Activated naive CD4-positive, alpha-beta T cell treated with anti-CD3 and anti-CD28 coated beads for 36 hours (primary cell): ENCODE results near the gene KIF18B. TPM values are rescaled to one million over a fixed set of nuclear protein-coding genes. Genes with fewer than 3 reads are reported as not detected.
A peak's percentile ranks its signal among the peaks of the same experiment; 100 is the strongest.

Experiments used
- CTCF ChIA-PET: fragments of 350-600 bp; sonication (Branson Sonifier 250); formaldehyde crosslinking; loops from one replicate; lab custom pipeline; 2021; ENCODE audit warnings: antibody characterized with exemption; lab: Charles Lee
- DNase-seq: peaks from one replicate; pipeline ENCODE4 v3.0.0-alpha.2; 2020
- H3K27ac Mint-ChIP-seq: one replicate; pipeline ENCODE4 v1.8.0; 2021; ENCODE audit warnings: mild to moderate bottlenecking, mixed read lengths
- H3K27me3 Mint-ChIP-seq: one replicate; pipeline ENCODE4 v1.8.0; 2021; ENCODE audit warnings: low read depth, mixed read lengths
- H3K36me3 Mint-ChIP-seq: one replicate; pipeline ENCODE4 v1.8.0; 2021; ENCODE audit warnings: low read depth, mixed read lengths
- H3K4me1 Mint-ChIP-seq: one replicate; pipeline ENCODE4 v1.8.0; 2021; ENCODE audit warnings: low read depth, mixed read lengths
- H3K4me3 Mint-ChIP-seq: one replicate; pipeline ENCODE4 v1.8.0; 2021; ENCODE audit warnings: mild to moderate bottlenecking, moderate library complexity, mixed read lengths
- H3K9me3 Mint-ChIP-seq: one replicate; pipeline ENCODE4 v1.8.0; 2021; ENCODE audit warnings: mixed read lengths
- intact Hi-C: fragments of 100-400 bp; cut with micrococcal nuclease; formaldehyde crosslinking; loops from one replicate; pipeline ENCODE4 v1.15.1; 2023
- microRNA-seq: library from miRNA; unstranded; fragments of <30 nt; microRNA quantifications from one replicate; pipeline ENCODE4 v1.2.0, GENCODE V29; 2022; ENCODE audit warnings: borderline microRNAs expressed, borderline replicate concordance
- total RNA-seq, 2 experiments: library from RNA; stranded (reverse); gene quantifications; one replicate each; pipeline ENCODE4 v1.2.3, GENCODE V29; 2021

KIF18B gene
- total RNA-seq, 2 experiments from 2014 or later = 54.9 to 55.4 TPM

DNA sequence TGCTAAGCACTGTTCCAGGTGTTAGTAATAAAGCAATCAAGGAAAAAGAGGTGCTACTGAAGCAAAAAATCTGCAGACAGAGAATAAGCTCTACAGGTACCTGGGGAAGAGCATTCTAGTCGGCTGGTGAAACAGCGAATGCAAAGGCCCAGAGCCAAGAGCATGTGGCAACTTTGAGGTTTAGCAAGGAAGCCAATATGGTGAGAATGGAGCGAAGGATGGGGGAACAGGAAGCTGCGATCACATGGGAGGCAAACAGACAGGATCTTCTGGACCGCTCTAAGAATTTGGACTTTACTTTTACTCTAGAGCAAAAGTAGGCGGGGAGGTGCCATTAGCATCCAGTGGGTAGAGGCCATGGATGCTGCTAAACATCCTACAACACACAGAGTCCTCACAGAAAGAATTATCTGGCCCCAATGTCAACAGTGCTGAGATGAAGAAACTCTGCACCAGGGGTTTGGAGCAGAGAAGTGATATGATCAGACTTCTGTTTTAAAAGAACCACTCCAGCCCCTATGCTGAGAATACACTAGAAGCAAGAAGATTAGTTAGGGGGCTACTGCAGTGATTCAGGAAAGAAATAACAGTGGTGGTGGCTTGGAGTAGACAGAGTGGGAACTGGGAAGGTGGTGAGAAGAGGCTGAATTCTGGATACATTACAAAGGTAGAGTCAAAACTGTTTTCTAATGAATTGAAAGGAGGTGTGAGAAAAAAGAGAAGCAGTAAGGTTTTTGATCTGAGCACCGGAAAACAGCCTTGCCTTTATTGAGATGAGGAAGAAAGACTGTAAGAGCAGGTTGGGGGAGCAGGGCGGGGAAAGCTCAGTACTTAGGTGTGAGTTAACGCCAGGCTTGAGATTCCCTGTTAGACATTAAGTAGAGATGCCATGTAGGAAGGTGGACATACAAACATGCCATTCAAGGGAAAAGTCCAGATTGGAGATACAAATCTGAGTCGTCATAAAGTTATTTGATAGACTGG is 59.3 kb downstream of the KIF18B start:
- CTCF ChIA-PET = no interaction called here
- Mint-ChIP-seq H3K27ac (no peak overlapping the region), H3K4me3 (no peak overlapping the region), H3K36me3 (peaks cover 25% of the 10 kb centered on the region), H3K27me3 (no peaks in the 10 kb centered on the region), H3K9me3 (no peaks in the 10 kb centered on the region), H3K4me1 (peaks cover 19% of the 10 kb centered on the region)
- intact Hi-C loops = no loop called here
- peak; percentile 20 for DNase-seq

DNA sequence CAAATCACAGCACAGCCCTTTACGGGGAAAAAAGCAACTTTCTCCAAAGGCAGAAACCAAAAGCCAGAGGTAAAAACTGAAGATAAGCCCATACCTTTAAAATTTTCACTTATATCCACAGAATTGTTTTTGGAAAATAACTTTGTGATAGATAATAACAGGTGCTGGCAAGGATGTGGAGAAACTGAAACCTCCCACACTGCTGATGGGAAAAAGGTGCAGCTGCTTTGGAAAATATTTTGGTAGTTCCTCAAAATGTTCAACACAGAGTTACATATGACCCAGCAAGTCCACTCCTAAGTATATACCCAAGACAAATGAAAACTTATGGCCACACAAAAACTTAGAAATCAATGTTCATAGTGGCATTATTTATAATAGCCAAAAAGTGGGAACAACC is 60.6 kb downstream of the KIF18B start:
- peak overlapping the region; percentile 2 for H3K27ac Mint-ChIP-seq
- CTCF ChIA-PET = no interaction called here
- no peak for DNase-seq
- H3K9me3 Mint-ChIP-seq = no peaks in the 10 kb centered on the region
- H3K4me3 Mint-ChIP-seq = no peak overlapping the region
- H3K4me1 Mint-ChIP-seq = peaks cover 18% of the 10 kb centered on the region
- H3K27me3 Mint-ChIP-seq = no peaks in the 10 kb centered on the region
- intact Hi-C loops = no loop called here
- peaks cover 32% of the 10 kb centered on the region for H3K36me3 Mint-ChIP-seq

DNA sequence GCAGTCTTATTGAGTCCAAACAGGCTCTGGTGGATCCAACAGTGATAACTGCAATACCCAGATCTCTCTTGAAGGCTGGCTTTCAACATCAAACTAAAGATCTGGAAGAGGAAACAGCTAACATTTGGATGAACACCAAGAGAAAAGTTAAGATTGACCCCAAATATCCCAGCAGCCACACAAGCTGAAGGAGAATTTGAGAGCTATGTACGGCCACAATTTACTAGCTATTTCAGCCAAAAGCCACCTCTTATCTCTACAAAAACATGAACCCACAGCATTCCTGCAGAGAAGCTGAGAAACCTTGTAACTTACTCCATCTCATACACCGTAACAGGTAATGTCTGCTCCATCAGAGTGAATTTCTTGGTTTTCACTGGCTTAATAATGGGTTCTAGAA is 62.6 kb downstream of the KIF18B start:
- Mint-ChIP-seq H3K4me3 (no peak overlapping the region), H3K27ac (no peak overlapping the region), H3K36me3 (peaks cover 28% of the 10 kb centered on the region), H3K4me1 (peaks cover 8% of the 10 kb centered on the region), H3K27me3 (no peaks in the 10 kb centered on the region), H3K9me3 (no peaks in the 10 kb centered on the region)
- no peak for DNase-seq
- CTCF ChIA-PET = interaction anchor here (0.6 to 1.6 kb wide), 3 partner anchors 18 to 339 kb away, joined by 3 read pairs; no protein-coding TSS in a partner anchor
- intact Hi-C loops = no loop called here

DNA sequence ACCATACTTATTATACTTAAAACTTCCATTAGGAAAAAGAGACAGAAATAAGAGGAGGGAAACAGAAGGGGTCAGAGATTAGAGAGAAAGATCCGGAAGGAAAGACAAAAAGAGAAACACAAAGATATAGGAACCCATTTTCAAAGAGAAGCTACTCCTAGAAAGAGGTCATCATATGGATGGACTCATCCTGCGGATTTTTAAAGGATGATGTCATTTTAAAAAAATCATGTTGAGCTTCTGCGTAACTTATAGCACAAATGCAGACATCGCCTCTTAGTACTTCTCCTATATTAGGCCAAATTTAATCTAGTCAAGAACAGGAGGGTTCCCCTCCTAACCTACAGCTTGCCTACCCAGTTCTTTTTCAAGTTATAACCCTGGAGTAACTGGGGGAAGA is 66.4 kb downstream of the KIF18B start:
- no peak overlapping the region for H3K4me3 Mint-ChIP-seq
- H3K27ac Mint-ChIP-seq = no peak overlapping the region
- H3K27me3 Mint-ChIP-seq = no peaks in the 10 kb centered on the region
- H3K4me1 Mint-ChIP-seq = no peaks in the 10 kb centered on the region
- intact Hi-C loops = no loop called here
- no peak for DNase-seq
- H3K9me3 Mint-ChIP-seq = no peaks in the 10 kb centered on the region
- H3K36me3 Mint-ChIP-seq = peaks cover 33% of the 10 kb centered on the region
- CTCF ChIA-PET = interaction anchor here (0.7 to 1.4 kb wide), 5 partner anchors 9 to 118 kb away, joined by 3 to 7 read pairs (median 3); no protein-coding TSS in a partner anchor

DNA sequence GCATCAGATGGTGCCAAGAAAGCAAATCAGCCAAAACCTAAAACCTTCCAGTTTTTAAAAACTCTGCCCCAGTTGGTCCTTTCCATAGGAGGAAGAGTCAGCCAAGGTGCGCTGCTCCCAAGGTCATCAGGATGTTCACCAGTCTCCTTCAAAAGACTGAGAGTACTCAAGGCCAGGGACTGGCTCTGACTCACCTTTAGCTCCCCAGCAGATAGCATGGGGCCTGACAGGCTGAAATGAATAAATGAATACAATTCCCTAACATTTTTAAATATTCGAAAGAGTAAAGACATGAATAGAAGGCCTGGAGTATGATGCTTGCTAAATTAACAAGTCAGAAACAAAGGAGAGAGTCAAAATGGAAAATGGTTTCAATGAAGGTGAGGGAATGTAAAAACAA is 67.5 kb downstream of the KIF18B start:
- CTCF ChIA-PET = interaction anchor here (0.6 to 3.1 kb wide), 2 partner anchors 12 to 23 kb away, joined by 3 to 11 read pairs; no protein-coding TSS in a partner anchor
- Mint-ChIP-seq H3K4me1 (no peaks in the 10 kb centered on the region), H3K27me3 (no peaks in the 10 kb centered on the region), H3K9me3 (no peaks in the 10 kb centered on the region), H3K27ac (no peak overlapping the region), H3K36me3 (peaks cover 33% of the 10 kb centered on the region), H3K4me3 (no peak overlapping the region)
- DNase-seq = no peak
- intact Hi-C loops = no loop called here

- CTCF ChIA-PET = interaction anchor here (0.6 to 3.1 kb wide), 5 partner anchors 11 to 141 kb away, joined by 3 to 11 read pairs (median 3); no protein-coding TSS in a partner anchor
These were observed 68.2 kb downstream of the KIF18B start for GRCh38 chr17:44879376-44879775.

GRCh38 chr17:44878627-44879221 is 68.8 kb downstream of the KIF18B start:
- Mint-ChIP-seq H3K27ac (no peak overlapping the region), H3K9me3 (no peaks in the 10 kb centered on the region), H3K4me3 (no peak overlapping the region), H3K36me3 (peaks cover 31% of the 10 kb centered on the region), H3K27me3 (no peaks in the 10 kb centered on the region), H3K4me1 (no peaks in the 10 kb centered on the region)
- CTCF ChIA-PET = interaction anchor here (0.8 to 3.1 kb wide), 6 partner anchors 10 to 141 kb away, joined by 3 to 11 read pairs (median 3); no protein-coding TSS in a partner anchor
- DNase-seq = peak; percentile 50
- intact Hi-C loops = no loop called here

More at GRCh38 chr17:44879376-44879775, 68.2 kb downstream of the KIF18B start:
- Mint-ChIP-seq H3K27ac (no peak overlapping the region), H3K4me1 (no peaks in the 10 kb centered on the region), H3K27me3 (no peaks in the 10 kb centered on the region), H3K9me3 (no peaks in the 10 kb centered on the region), H3K4me3 (no peak overlapping the region), H3K36me3 (peaks cover 29% of the 10 kb centered on the region)
- DNase-seq = no peak
- intact Hi-C loops = no loop called here

DNA sequence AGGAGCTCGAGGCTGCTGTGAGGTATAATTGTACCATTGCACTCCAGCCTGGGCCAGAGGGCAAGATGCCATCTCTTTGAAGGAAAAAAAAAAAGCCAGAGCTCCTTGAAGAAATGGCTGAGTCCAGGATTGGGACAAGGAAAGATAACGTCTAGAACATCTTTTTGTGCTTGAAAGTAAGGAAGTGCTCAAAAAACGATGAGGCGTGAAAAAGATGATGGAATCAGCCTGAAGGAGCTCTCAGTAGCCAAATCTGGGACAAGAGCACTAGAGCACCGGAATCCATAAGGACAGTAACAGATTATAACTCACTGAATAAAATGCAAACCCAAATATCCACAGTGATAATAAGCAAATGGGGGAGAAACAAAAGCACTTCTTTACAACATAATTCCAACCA is 70.5 kb downstream of the KIF18B start:
- no peak for DNase-seq
- intact Hi-C loops = no loop called here
- Mint-ChIP-seq H3K9me3 (no peaks in the 10 kb centered on the region), H3K4me3 (no peak overlapping the region), H3K27me3 (no peaks in the 10 kb centered on the region), H3K27ac (no peak overlapping the region), H3K4me1 (no peaks in the 10 kb centered on the region), H3K36me3 (peaks cover 22% of the 10 kb centered on the region)
- CTCF ChIA-PET = interaction anchor here (1.1 to 3.1 kb wide), 4 partner anchors 9 to 102 kb away, joined by 3 to 11 read pairs (median 4); no protein-coding TSS in a partner anchor

DNA sequence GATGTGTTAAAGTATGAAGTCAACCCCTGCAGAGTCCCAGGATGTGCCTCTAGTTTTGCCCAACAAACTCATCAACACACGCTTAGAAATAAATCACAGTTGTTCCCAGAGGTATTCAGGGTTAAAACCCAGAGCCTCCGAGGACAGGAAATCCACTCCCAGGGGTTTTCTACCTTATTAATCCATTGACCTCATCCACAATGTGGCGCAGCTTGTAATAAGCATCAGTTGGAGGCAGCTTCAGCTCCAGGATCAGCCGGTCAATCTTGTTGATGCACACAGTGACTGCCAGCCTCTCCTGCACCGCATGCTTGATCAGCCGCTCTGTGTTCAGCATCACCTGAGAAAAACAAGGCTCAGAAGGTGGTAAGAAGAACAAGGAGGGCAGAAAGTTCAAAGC is 71.8 kb downstream of the KIF18B start:
- CTCF ChIA-PET = no interaction called here
- no peak for DNase-seq
- H3K9me3 Mint-ChIP-seq = no peaks in the 10 kb centered on the region
- peaks cover 30% of the 10 kb centered on the region for H3K36me3 Mint-ChIP-seq
- H3K27me3 Mint-ChIP-seq = no peaks in the 10 kb centered on the region
- intact Hi-C loops = no loop called here
- H3K27ac Mint-ChIP-seq = no peak overlapping the region
- no peaks in the 10 kb centered on the region for H3K4me1 Mint-ChIP-seq
- no peak overlapping the region for H3K4me3 Mint-ChIP-seq

Small RNA genes within 50 kb of the gene (microRNA-seq; reads per million reads assigned to microRNA genes)
- gene MIR6783 = 4.4 reads per million

Other genes with a start within 250 kb of the KIF18B start
- 10 to 100 TPM; 28.5 to 29.5 TPM for gene DBF4B, start 239.1 kb downstream of the KIF18B start, total RNA-seq
- gene ADAM11, start 188.8 kb downstream of the KIF18B start, total RNA-seq = under 1 TPM; 0.17 to 0.57 TPM
- 1 to 10 TPM; 2.5 TPM for gene GJC1, start 117.5 kb downstream of the KIF18B start, total RNA-seq
- gene HIGD1B, start 99.9 kb downstream of the KIF18B start, total RNA-seq = not detected
- gene EFTUD2, start 48.3 kb downstream of the KIF18B start, total RNA-seq = 100 to 1,000 TPM; 170 to 176 TPM
- not detected for gene GFAP, start 32.3 kb downstream of the KIF18B start, total RNA-seq
- under 1 TPM; 0.36 to 0.40 TPM for gene C1QL1, start 20.5 kb upstream of the KIF18B start, total RNA-seq
- gene DCAKD, start 103.9 kb upstream of the KIF18B start, total RNA-seq = 10 to 100 TPM; 38.1 to 38.9 TPM
- 100 to 1,000 TPM; 234 to 235 TPM for gene NMT1, start 113.5 kb upstream of the KIF18B start, total RNA-seq
- gene PLCD3, start 184.7 kb upstream of the KIF18B start, total RNA-seq = 1 to 10 TPM; 2.4 TPM
- gene ACBD4, start 187.9 kb upstream of the KIF18B start, total RNA-seq = 10 to 100 TPM; 12.3 to 12.7 TPM
- gene HEXIM1, start 200.7 kb upstream of the KIF18B start, total RNA-seq = 10 to 100 TPM; 24.3 to 24.7 TPM
- gene HEXIM2, start 214.1 kb upstream of the KIF18B start, total RNA-seq = 1 to 10 TPM; 3.5 TPM